GM08714 (cell line): ENCODE results near the gene RPP25.
"Not testable (repeated sequence)": the region's sequence is repeated elsewhere in the genome, so short reads cannot be mapped to it uniquely, and the experiment has no call there.

Experiments
- H3K4me3 ChIP-seq: fragments of 200-500 bp; sonication (Bioruptor generic); 2 replicates; pipeline ENCODE4 v1.5.1; 2014; ENCODE audit warnings: mild to moderate bottlenecking, low read length, inconsistent platforms
- ZNF274 ChIP-seq: IDR thresholded peaks from 2 replicates; pipeline ENCODE4 v1.6.1; 2012; ENCODE audit warnings: mild to moderate bottlenecking, low read depth, low read length

Gene RPP25

DNA sequence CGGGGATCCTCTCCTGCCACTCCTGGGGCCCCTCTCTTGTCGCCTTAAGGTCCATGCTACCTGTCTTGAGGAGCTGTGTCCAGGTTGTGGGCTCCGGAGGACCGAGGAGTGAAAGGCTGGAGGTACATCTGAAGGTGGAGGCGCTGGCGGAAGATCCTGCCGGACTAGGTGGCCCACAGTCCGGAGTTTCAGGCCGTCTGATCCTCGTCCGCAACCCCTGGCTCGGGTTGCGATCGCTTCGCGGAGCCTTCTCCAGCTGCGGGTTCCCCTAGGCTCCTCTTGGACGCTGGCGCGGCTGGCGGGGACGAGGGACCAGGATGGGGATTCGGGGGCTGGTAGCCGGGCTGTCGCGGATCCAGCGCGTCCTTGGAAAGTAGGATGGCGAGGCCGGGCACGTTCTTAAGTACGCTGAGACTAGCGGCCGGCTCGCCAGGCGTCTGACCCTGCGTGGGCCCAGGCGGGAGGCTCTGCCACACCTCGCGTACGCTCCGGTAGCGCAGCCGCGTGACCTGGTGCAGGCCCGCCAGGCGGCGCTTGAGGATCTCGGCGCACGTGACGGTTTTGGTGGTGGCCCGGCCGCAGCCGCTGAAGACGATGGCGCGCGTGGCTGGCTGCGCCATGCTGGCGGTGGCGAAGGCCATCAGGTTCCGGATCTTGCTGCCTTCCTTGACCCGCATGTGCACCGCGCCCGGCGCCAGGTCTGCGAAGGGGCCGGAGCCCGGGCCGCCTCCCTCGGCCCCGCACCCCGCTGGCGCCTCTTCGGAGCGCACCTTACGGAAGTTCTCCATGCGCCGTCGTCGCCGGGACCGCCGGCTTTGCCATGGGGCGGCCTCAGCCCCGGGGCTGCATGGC, 550 bp downstream of the RPP25 start:
- peak overlapping the region; percentile 61; the same call in 1 of the 2 replicates for H3K4me3 ChIP-seq

GRCh38 chr15:74955017-74955416, 1.6 kb downstream of the RPP25 start:
- no peak for TF ChIP-seq ZNF274
- H3K4me3 ChIP-seq: no peak overlapping the region

More for the DNA sequence above, 550 bp downstream of the RPP25 start:
- no peak for TF ChIP-seq ZNF274

GRCh38 chr15:74954515-74954914, 2.1 kb downstream of the RPP25 start:
- H3K4me3 ChIP-seq: no peak overlapping the region
- TF ChIP-seq ZNF274: no peak

- no peak overlapping the region for H3K4me3 ChIP-seq
- TF ChIP-seq ZNF274: no peak
Observed at GRCh38 chr15:74951006-74951405, 5.6 kb downstream of the RPP25 start.

GRCh38 chr15:74950078-74950908, 6.3 kb downstream of the RPP25 start:
- H3K4me3 ChIP-seq: no peak overlapping the region

GRCh38 chr15:74937590-74938371, 18.8 kb downstream of the RPP25 start, which contains the start of gene COX5A:
TSS of gene COX5A (minus strand) at chr15:74938073. CDS start at chr15:74938014, 59 bp downstream.
- H3K4me3 ChIP-seq: peak within 1 kb of the TSS; percentile 91
- no peak for TF ChIP-seq ZNF274

More at GRCh38 chr15:74950078-74950908, 6.3 kb downstream of the RPP25 start:
- no peak for TF ChIP-seq ZNF274

GRCh38 chr15:74937272-74937589, 19.3 kb downstream of the RPP25 start:
- peak overlapping the region; percentile 91 for H3K4me3 ChIP-seq
- no peak for TF ChIP-seq ZNF274

- H3K4me3 ChIP-seq: not testable (repeated sequence)
Observed at GRCh38 chr15:74935193-74935592, 21.4 kb downstream of the RPP25 start.

GRCh38 chr15:74933573-74933972, 23.0 kb downstream of the RPP25 start:
- H3K4me3 ChIP-seq: peak overlapping the region; percentile 9; the same call in 1 of the 2 replicates
- no peak for TF ChIP-seq ZNF274

DNA sequence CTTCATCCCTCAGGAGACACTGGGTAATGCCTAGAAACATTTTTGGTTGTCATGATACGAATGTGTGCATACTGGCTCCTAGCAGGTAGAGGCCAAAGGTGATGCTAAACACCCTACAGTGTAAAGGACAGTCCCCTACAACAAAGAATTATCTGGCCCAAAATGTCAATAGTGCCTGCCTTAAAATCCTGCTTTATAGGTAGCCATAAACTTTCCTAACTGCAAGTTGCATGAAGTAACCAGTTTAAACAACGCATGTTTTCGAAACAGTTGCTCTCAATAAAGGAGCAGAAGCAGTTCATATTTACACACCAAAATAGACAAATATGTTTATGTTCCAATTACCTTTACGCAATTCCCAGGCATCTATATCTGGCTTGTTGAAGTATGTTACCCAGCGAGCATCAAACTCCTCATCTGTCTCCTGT, 27.8 kb downstream of the RPP25 start:
- no peak for TF ChIP-seq ZNF274
- no peak overlapping the region for H3K4me3 ChIP-seq

DNA sequence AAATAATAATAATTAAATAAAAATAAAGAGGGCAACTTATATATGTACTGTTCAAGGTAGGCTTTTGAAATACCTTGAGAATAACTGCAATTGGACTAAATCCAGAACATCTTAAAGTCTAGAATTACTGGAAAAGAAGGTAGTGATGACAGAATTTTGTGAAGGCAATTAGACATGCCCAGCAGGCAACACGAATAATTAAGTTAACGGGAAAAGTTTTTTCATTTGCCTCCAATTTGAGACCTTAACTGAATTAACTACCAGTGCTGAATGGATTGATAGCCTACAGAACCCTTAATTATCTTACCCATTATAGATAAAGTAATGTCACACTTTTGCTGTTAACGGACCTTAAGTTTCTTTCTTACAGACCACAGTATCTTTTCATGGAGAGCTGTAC, 32.0 kb downstream of the RPP25 start:
- no peak for TF ChIP-seq ZNF274
- H3K4me3 ChIP-seq: no peak overlapping the region

GRCh38 chr15:74920456-74920855, 36.1 kb downstream of the RPP25 start:
- TF ChIP-seq ZNF274: no peak
- no peak overlapping the region for H3K4me3 ChIP-seq

DNA sequence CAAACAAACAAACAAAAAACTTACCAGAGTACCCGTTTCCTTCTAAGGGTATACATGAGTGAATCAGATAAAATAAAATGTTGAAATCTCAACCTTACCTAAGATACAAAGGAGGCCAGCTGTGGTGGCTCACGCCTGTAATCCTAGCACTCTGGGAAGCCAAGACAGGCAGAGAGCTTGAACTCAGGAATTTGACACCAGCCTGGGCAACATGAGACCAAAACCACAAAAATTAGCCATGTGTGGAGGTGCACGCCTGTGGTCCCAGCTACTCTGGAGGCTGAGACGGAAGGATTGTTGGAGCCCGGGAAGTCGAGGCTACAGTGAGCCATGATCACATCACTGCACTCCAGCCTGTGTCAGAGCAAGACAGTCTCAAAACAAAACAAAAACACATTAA, 38.9 kb downstream of the RPP25 start:
- H3K4me3 ChIP-seq: no peak overlapping the region
- TF ChIP-seq ZNF274: no peak

DNA sequence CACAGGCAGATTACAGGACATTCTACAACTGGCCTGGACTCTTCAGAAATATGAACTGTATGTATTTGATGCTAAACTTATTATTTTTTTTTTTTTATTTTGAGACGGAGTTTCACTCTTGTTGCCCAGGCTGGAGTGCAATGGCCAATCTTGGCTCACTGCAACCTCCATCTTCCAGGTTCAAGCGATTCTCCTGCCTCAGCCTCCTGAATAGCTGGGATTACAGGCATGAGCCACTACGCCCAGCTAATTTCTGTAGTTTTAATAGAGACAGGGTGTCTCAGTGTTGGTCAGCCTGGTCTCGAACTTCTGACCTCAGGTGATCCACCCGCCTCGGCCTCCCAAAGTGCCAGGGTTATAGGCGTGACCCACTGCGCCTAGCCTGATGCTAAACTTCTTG, 42.8 kb downstream of the RPP25 start:
- H3K4me3 ChIP-seq: not testable (repeated sequence)
